Measurements from ENCODE around the gene NEK6. TPM values are rescaled to one million over a fixed set of nuclear protein-coding genes. Genes with fewer than 3 reads are reported as not detected.

The NEK6 gene
- total and polyA plus RNA-seq, 2 donors: 28.1 to 38.3 TPM

DNA sequence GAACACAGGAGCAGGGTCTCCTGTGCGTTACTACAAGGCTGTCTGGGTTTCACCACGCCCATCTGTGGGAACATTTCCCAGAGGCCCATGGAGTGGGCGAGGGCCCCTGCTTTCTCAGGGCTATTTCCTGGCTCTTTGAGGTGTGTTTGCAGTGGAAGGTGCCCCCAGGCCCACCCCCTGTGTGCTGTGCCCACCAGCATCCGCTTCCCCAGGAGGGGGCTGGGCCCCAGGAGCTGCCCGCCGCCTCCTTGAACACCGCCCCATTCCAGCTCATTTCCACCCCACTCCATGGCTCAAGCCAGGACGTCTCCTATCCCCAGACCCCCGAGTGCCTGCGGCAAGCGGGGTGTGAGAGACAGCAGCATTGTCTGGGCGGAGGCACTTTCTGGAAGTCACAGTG, 70.5 kb downstream of the NEK6 start:
- no peak overlapping the region for H3K4me3 ChIP-seq (ENCODE audit: low read depth, low read length)
- no peak for DNase-seq (ENCODE audit: extremely low spot score)
- no peak overlapping the region for H3K27ac ChIP-seq (ENCODE audit: low read depth)
- H3K4me1 ChIP-seq (ENCODE audit: insufficient read depth): no peaks in the 10 kb centered on the region
- 92% methylated on average over 12 of the region's 12 CpGs for WGBS
- H3K36me3 ChIP-seq (ENCODE audit: insufficient read depth): no peaks in the 10 kb centered on the region

GRCh38 chr9:124329206-124329792, 71.5 kb downstream of the NEK6 start:
- Histone ChIP-seq H3K4me1 (ENCODE audit: insufficient read depth) (no peaks in the 10 kb centered on the region), H3K27ac (ENCODE audit: low read depth) (no peak overlapping the region), H3K36me3 (ENCODE audit: insufficient read depth) (peaks cover under 1% of the 10 kb centered on the region), H3K4me3 (ENCODE audit: low read depth, low read length) (no peak overlapping the region)
- DNase-seq (ENCODE audit: extremely low spot score): no peak
- 83% methylated on average over 19 of the region's 19 CpGs for WGBS

DNA sequence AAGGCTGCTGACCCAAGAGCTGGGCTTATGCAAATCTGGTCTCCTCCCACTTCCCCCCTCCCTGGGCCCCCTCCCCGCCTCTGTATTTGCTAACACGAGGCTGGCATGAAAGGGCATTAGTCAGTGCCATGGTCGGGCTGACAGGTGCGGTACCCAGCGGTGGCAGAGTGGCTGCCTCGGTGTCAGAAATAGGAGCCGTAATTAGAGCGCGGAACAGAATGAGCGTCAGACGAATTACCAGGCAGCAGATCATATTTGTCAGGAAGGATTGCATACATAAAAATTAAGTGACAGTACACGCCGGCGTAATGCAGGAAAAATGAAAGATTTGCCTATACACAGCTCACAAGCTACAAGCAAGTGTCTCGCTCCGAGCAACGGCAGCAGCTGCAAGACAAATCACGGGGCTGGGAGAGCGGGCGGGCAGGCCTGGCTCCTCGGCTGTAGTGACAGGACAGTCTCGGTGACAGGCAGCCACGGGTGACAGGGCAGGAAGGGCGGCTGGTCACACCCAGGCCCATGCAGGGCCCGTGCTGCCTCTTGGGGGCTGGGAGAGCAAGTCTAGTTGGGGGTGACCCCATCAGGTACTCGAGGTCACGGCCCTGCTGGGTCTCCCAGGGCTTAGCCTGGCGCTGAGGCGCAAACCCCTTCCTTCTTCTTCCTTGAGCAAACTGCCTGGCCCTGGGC, 72.4 kb downstream of the NEK6 start:
- H3K4me3 ChIP-seq (ENCODE audit: low read depth, low read length): no peak overlapping the region
- H3K36me3 ChIP-seq (ENCODE audit: insufficient read depth): peaks cover 4% of the 10 kb centered on the region

GRCh38 chr9:124331580-124331979, 73.8 kb downstream of the NEK6 start:
- H3K36me3 ChIP-seq (ENCODE audit: insufficient read depth): peaks cover 4% of the 10 kb centered on the region
- DNase-seq (ENCODE audit: extremely low spot score): no peak
- H3K27ac ChIP-seq (ENCODE audit: low read depth): no peak overlapping the region
- H3K4me1 ChIP-seq (ENCODE audit: insufficient read depth): no peaks in the 10 kb centered on the region
- WGBS: 82% methylated on average over 11 of the region's 11 CpGs
- H3K4me3 ChIP-seq (ENCODE audit: low read depth, low read length): no peak overlapping the region

More for the DNA sequence above, 72.4 kb downstream of the NEK6 start:
- WGBS: 86% methylated on average over 29 of the region's 29 CpGs
- no peak for DNase-seq (ENCODE audit: extremely low spot score)
- no peaks in the 10 kb centered on the region for H3K4me1 ChIP-seq (ENCODE audit: insufficient read depth)
- H3K27ac ChIP-seq (ENCODE audit: low read depth): no peak overlapping the region

- H3K4me3 ChIP-seq (ENCODE audit: low read depth, low read length): no peak overlapping the region
- WGBS: 65% methylated on average over 28 of the region's 28 CpGs
- H3K4me1 ChIP-seq (ENCODE audit: insufficient read depth): no peaks in the 10 kb centered on the region
- H3K27ac ChIP-seq (ENCODE audit: low read depth): no peak overlapping the region
- H3K36me3 ChIP-seq (ENCODE audit: insufficient read depth): peaks cover 4% of the 10 kb centered on the region
- DNase-seq (ENCODE audit: extremely low spot score): no peak
These were observed 74.8 kb downstream of the NEK6 start for GRCh38 chr9:124332361-124333202.

- no peak overlapping the region for H3K4me3 ChIP-seq (ENCODE audit: low read depth, low read length)
- no peak overlapping the region for H3K27ac ChIP-seq (ENCODE audit: low read depth)
- DNase-seq (ENCODE audit: extremely low spot score): no peak
- no peaks in the 10 kb centered on the region for H3K4me1 ChIP-seq (ENCODE audit: insufficient read depth)
- 90% methylated on average over 7 of the region's 7 CpGs for WGBS
- H3K36me3 ChIP-seq (ENCODE audit: insufficient read depth): peaks cover 4% of the 10 kb centered on the region
These were observed 75.4 kb downstream of the NEK6 start for GRCh38 chr9:124333203-124333579.

GRCh38 chr9:124334568-124335319, 77.0 kb downstream of the NEK6 start:
- Histone ChIP-seq H3K27ac (ENCODE audit: low read depth) (no peak overlapping the region), H3K36me3 (ENCODE audit: insufficient read depth) (peaks cover 4% of the 10 kb centered on the region), H3K4me1 (ENCODE audit: insufficient read depth) (no peaks in the 10 kb centered on the region), H3K4me3 (ENCODE audit: low read depth, low read length) (no peak overlapping the region)
- no peak for DNase-seq (ENCODE audit: extremely low spot score)
- 83% methylated on average over 15 of the region's 15 CpGs for WGBS

DNA sequence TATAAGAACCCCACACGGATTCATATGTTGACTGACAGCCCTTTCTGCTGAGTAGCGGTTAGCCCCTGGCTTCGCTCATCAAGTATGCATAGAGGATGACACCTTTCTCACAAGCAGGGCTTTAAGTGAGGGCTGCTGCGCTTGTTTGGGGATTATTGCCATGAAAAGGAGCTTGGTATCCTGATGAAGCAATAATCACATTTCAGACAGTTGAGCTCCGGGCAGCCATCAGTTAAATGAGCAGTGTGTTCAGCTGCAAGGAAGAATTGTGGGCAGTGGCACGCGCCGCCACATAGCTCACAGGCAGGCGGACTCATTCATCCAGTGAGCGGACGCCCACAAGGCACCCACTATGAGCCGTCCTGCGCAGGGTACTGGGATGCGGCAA, 77.6 kb downstream of the NEK6 start:
- Histone ChIP-seq H3K4me1 (ENCODE audit: insufficient read depth) (no peaks in the 10 kb centered on the region), H3K27ac (ENCODE audit: low read depth) (no peak overlapping the region), H3K4me3 (ENCODE audit: low read depth, low read length) (no peak overlapping the region), H3K36me3 (ENCODE audit: insufficient read depth) (peaks cover 4% of the 10 kb centered on the region)
- WGBS: 86% methylated on average over 14 of the region's 14 CpGs
- no peak for DNase-seq (ENCODE audit: extremely low spot score)

GRCh38 chr9:124337562-124337961, 79.8 kb downstream of the NEK6 start:
- 98% methylated on average over 5 of the region's 5 CpGs for WGBS
- Histone ChIP-seq H3K36me3 (ENCODE audit: insufficient read depth) (peaks cover 4% of the 10 kb centered on the region), H3K27ac (ENCODE audit: low read depth) (no peak overlapping the region), H3K4me3 (ENCODE audit: low read depth, low read length) (no peak overlapping the region), H3K4me1 (ENCODE audit: insufficient read depth) (no peaks in the 10 kb centered on the region)
- DNase-seq (ENCODE audit: extremely low spot score): no peak

DNA sequence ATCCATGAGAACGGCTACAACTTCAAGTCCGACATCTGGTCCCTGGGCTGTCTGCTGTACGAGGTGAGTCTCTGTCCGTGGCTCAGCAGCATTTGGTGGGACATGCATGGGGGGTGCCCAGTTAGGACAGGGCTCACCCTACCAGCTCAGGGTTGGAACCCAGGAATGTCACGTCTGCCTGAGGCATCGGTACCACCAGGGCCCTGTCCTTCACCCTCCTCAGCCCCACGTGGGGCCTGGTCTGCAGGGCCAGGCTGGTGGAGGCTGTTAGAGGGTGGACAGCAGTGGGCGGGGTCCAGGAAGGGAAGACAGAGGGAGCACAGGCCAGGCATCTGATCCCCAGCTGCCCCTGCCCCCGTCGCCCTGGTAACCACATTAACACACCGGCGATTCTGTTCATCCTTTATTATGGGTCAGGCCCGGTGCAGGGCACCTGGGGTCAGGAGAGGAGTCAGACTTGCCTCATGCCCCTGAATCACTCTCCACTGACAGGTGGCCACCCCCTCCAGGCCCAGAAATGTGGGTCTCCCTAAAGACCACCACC, 81.9 kb downstream of the NEK6 start:
- no peaks in the 10 kb centered on the region for H3K36me3 ChIP-seq (ENCODE audit: insufficient read depth)
- DNase-seq (ENCODE audit: extremely low spot score): no peak
- no peak overlapping the region for H3K4me3 ChIP-seq (ENCODE audit: low read depth, low read length)
- H3K27ac ChIP-seq (ENCODE audit: low read depth): no peak overlapping the region
- 70% methylated on average over 13 of the region's 13 CpGs for WGBS
- no peaks in the 10 kb centered on the region for H3K4me1 ChIP-seq (ENCODE audit: insufficient read depth)

GRCh38 chr9:124340219-124341069, 82.7 kb downstream of the NEK6 start:
- Histone ChIP-seq H3K4me1 (ENCODE audit: insufficient read depth) (no peaks in the 10 kb centered on the region), H3K27ac (ENCODE audit: low read depth) (no peak overlapping the region), H3K4me3 (ENCODE audit: low read depth, low read length) (no peak overlapping the region), H3K36me3 (ENCODE audit: insufficient read depth) (no peaks in the 10 kb centered on the region)
- WGBS: 85% methylated on average over 18 of the region's 18 CpGs
- DNase-seq (ENCODE audit: extremely low spot score): no peak

GRCh38 chr9:124341455-124342170, 83.9 kb downstream of the NEK6 start:
- DNase-seq (ENCODE audit: extremely low spot score): no peak
- Histone ChIP-seq H3K4me3 (ENCODE audit: low read depth, low read length) (no peak overlapping the region), H3K4me1 (ENCODE audit: insufficient read depth) (no peaks in the 10 kb centered on the region), H3K27ac (ENCODE audit: low read depth) (no peak overlapping the region), H3K36me3 (ENCODE audit: insufficient read depth) (no peaks in the 10 kb centered on the region)
- WGBS: 82% methylated on average over 21 of the region's 21 CpGs

Measured in urinary bladder (tissue), 4 donors.